Measurements from ENCODE around the gene EXOC3L1.

The EXOC3L1 gene

DNA sequence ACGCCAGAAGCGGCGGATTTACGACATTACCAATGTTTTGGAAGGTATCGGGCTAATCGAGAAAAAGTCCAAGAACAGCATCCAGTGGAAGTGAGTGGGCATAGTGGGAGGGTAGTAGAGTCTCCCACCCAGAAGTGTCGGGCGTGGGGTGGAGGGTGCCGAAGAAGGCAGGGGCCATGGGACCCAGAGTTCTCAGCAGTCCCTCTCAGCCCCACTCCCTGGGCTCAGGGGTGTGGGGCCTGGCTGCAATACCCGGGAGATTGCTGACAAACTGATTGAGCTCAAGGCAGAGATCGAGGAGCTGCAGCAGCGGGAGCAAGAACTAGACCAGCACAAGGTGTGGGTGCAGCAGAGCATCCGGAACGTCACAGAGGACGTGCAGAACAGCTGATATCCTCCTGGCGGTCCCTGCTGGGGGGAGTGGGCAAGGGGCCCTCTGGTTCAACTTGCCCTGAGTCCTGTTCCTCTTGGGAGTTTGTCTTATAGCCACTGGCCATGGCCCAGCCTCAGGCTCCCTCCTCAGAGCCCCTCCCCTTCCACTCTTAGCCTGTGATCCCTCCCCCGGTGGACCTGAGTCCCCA, 2.9 kb upstream of the EXOC3L1 start:
- ATAC-seq: no peak
- TF ChIP-seq ZFP30 (CRISPR knock-in tag; IDR thresholded peaks at IDR 0.05): no peak
- TF ChIP-seq, protein P1, sequence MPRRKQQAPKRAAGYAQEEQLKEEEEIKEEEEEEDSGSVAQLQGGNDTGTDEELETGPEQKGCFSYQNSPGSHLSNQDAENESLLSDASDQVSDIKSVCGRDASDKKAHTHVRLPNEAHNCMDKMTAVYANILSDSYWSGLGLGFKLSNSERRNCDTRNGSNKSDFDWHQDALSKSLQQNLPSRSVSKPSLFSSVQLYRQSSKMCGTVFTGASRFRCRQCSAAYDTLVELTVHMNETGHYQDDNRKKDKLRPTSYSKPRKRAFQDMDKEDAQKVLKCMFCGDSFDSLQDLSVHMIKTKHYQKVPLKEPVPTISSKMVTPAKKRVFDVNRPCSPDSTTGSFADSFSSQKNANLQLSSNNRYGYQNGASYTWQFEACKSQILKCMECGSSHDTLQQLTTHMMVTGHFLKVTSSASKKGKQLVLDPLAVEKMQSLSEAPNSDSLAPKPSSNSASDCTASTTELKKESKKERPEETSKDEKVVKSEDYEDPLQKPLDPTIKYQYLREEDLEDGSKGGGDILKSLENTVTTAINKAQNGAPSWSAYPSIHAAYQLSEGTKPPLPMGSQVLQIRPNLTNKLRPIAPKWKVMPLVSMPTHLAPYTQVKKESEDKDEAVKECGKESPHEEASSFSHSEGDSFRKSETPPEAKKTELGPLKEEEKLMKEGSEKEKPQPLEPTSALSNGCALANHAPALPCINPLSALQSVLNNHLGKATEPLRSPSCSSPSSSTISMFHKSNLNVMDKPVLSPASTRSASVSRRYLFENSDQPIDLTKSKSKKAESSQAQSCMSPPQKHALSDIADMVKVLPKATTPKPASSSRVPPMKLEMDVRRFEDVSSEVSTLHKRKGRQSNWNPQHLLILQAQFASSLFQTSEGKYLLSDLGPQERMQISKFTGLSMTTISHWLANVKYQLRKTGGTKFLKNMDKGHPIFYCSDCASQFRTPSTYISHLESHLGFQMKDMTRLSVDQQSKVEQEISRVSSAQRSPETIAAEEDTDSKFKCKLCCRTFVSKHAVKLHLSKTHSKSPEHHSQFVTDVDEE (CRISPR knock-in tag; IDR thresholded peaks at IDR 0.05): no peak
- no peak for TF ChIP-seq PATZ1 (CRISPR knock-in tag; IDR thresholded peaks at IDR 0.05; ENCODE audit: borderline replicate concordance)
- no peak for TF ChIP-seq PPARA (CRISPR knock-in tag; IDR thresholded peaks at IDR 0.05; ENCODE audit: borderline replicate concordance)
- no peak for TF ChIP-seq ZC3H10 (CRISPR knock-in tag; IDR thresholded peaks at IDR 0.05)
- TF ChIP-seq POU6F1 (CRISPR knock-in tag; IDR thresholded peaks at IDR 0.05; ENCODE audit: borderline replicate concordance, low read depth): no peak

DNA sequence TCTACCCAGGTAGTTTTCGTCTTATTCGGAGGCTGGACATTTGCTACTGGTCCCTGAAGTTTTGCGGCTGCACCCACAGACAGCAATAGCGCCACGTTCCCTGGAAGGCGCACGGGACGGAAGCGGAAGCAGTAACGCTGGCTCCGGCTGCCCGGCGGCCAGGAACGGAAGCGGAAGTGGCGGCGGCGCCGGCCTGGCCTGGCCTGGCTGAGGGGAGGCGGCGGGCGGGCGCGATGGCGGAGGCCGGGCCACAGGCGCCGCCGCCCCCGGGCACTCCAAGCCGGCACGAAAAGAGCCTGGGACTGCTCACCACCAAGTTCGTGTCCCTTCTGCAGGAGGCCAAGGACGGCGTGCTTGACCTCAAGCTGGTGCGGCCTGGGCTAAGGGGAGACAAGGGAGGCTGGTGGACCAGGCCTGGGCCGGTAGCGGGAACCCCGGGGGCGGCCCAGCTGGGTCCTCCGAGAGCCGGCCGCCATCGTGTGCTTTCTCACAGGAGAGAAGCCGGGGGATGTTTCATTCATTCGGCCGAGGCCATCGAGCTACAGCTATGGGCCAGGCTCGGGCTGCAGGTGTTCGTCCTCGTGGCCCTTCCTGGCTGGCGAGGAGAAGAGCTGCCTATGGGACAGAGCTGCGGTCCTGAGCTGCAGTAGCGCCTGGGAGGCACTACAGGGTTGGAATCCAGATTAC, 2.2 kb upstream of the EXOC3L1 start, which contains the start of gene E2F4:
E2F4 (plus strand) TSS at position 161 of the 687 bp plus-strand sequence; CDS start at position 234, 73 bp downstream.
- peak; percentile 97 for ATAC-seq
- TF ChIP-seq ZC3H10 (CRISPR knock-in tag; IDR thresholded peaks at IDR 0.05) (no peak), BACH2 (CRISPR knock-in tag; IDR thresholded peaks at IDR 0.05; ENCODE audit: borderline replicate concordance) (no peak), ZNF70 (CRISPR knock-in tag; IDR thresholded peaks at IDR 0.05) (no peak), ESRRG (CRISPR knock-in tag; IDR thresholded peaks at IDR 0.05) (no peak), ISL1 (CRISPR knock-in tag; IDR thresholded peaks at IDR 0.05) (no peak), GLIS3 (CRISPR knock-in tag; IDR thresholded peaks at IDR 0.05) (0 out of 2 replicates have a peak, but pooled peaks have one; percentile 63)

DNA sequence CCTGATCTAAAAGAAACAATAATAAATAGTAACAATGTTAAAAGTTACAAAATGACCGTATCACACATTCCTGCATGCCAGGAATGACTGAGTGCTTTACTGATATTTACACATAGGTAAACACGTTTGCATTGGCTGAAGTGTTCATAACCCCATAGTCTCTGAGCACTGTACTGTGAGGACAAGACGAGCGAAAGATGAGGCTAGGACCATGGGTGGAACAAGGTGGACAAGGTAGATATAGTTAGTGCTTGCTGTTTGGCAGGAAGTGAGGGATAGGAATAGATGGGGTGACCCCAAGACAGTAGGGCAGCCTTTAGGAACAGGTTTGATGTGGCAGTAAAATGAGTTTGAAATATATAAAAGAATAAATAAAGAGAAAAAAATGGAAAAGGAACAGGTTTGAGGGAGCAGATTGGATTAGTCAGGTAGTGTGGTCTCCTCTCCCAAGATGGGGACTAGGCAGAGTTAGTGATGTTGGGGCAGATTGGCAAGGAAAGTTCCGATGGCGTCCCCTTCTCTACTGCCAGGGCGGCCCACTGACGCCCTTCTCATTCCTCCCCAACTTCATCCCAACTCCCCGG, 1.6 kb upstream of the EXOC3L1 start:
- TF ChIP-seq PPARA (CRISPR knock-in tag; IDR thresholded peaks at IDR 0.05; ENCODE audit: borderline replicate concordance): no peak
- no peak for TF ChIP-seq RARB (CRISPR knock-in tag; IDR thresholded peaks at IDR 0.05)
- TF ChIP-seq ZNF8 (CRISPR knock-in tag; IDR thresholded peaks at IDR 0.05): no peak
- no peak for TF ChIP-seq OSR1 (CRISPR knock-in tag; IDR thresholded peaks at IDR 0.05)
- TF ChIP-seq BACH2 (CRISPR knock-in tag; IDR thresholded peaks at IDR 0.05; ENCODE audit: borderline replicate concordance): no peak
- no peak for TF ChIP-seq ARNTL (CRISPR knock-in tag; IDR thresholded peaks at IDR 0.05; ENCODE audit: borderline replicate concordance, low read depth)
- TF ChIP-seq ZNF70 (CRISPR knock-in tag; IDR thresholded peaks at IDR 0.05): no peak
- ATAC-seq: peak; percentile 21; the same call in 2 of the 3 replicates

- TF ChIP-seq, protein P1 (CRISPR knock-in tag; IDR thresholded peaks at IDR 0.05): no peak
- TF ChIP-seq ESRRG (CRISPR knock-in tag; IDR thresholded peaks at IDR 0.05) (no peak), ISL1 (CRISPR knock-in tag; IDR thresholded peaks at IDR 0.05) (no peak)
- ATAC-seq: no peak
Measured at GRCh38 chr16:67190448-67191399, 788 bp upstream of the EXOC3L1 start.

All from SK-N-SH treated with all-trans-retinoic acid at 6 μM for 48 hours (cell line).